GM19240 (cell line): ENCODE results near the gene ZNF385D.

Experiments
- DNase-seq: peaks from one replicate; pipeline ENCODE4 v3.0.0; 2011; ENCODE audit warnings: low spot score; ENCODE audit not compliant: insufficient read length

Gene ZNF385D

GRCh38 chr3:21613372-21614070, 137.5 kb downstream of the ZNF385D start:
- DNase-seq: no peak

DNA sequence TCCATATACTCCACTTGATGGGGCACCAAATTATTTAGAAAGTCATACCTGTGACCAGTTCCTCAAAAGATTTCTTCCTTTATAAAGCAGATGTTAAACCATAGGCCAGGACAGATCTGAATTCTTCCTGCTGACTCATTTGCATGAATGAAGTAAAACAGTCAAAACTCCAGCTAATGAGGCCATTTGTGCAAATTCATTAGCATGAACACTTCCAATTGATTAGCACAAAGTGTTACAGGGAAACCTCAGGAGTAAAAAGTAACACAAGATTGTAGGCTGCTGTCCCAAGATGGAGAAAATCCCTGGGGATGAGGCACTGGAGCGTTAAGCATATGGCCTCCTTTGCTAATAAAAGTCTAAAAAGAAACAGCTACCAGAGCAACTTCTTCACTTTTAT, 149.8 kb downstream of the ZNF385D start:
- no peak for DNase-seq

DNA sequence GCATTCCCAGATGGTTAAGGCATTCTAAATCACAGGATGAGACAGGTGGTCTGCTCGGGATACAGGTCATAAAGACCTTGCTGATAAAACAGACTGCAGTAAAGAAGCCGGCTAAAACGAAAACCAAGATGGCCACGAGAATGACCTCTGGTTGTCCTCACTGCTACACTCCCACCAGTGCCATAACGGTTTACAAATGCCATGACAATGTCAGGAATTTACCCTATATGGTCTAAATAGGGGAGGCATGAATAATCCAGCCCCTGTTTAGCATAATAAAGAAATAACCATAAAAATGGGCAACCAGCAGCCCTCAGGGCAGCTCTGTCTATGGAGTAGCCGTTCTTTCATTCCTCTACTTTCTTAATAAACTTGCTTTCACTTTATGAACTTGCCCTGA, 151.1 kb downstream of the ZNF385D start:
- no peak for DNase-seq

DNA sequence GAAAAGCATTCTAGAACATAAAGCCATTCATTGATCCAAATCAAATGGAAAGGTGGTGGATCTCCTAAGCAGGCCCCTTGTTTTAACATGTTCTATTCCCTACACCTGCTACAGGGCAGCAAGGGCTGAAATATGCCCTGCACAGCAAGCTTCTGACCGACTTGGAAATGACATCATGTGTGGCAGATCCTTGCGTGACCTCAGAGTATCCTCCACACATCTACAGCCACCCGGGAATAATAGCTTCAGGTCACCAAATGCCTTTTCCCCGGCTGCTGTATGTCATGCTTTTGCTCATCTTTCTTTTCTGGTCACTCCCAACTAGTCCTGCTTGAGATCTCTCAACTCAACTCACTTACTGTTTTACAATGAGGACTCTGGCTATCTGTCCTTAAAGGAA, 158.2 kb downstream of the ZNF385D start:
- no peak for DNase-seq

DNA sequence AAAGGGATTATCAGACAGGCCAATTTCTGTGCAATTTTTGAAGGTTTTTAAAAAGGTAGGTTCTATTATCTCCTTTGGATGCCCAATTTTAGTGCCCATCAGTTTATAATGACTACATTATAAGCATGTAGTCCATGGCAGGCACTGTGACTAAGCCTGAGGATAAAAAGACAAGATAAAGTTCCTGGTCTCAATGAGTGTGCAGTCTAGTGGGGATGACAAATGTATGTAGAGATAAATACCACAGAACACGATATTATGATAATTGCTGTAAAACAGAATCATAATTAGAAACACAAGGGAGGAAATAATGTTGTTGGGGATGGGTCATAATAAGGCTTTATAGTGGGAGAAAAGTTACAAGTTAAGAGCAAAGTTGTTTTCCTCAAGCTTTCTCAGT, 163.1 kb downstream of the ZNF385D start:
- DNase-seq: no peak

GRCh38 chr3:21585216-21585740, 165.7 kb downstream of the ZNF385D start:
- DNase-seq: no peak

DNA sequence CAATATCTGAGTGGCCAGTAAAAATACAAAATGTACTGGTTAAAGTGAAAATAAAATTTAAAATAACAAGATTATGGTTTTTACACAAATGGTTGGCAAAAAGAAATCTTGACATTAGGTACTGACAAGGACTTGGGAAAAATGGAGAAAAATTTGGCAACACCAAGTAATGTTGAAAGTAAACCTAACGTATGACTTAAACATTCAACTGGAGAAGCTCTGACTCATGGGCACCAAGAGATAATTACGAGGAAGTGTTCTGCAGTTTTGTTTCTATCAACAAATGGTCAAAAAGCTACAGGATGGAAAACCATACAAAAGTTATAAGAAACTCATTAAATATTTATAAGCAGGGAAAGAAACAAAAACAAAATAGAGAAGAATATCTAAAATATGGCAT, 177.7 kb downstream of the ZNF385D start:
- DNase-seq: no peak

- no peak for DNase-seq
Observed at GRCh38 chr3:21564531-21564930, 186.5 kb downstream of the ZNF385D start.

DNA sequence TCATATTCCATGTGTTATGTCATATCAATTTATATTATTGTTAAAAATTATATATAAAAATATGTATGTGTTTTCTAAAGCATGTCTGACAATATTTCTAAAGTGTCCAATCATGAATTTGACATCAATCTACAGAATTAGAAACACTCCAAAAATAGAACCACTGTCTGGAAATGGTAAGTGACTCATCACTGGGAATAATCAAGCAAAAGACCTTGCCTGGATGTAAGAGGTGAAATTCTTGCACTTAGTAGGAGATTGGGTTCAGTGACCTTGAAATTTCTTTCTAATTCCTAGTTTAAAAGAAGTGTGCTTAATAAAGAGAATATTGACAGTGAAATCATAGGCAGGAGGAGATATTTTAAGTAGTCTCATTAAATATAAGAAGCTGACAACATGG, 188.8 kb downstream of the ZNF385D start:
- no peak for DNase-seq

- no peak for DNase-seq
Observed at GRCh38 chr3:21561472-21561871, 189.5 kb downstream of the ZNF385D start.

DNA sequence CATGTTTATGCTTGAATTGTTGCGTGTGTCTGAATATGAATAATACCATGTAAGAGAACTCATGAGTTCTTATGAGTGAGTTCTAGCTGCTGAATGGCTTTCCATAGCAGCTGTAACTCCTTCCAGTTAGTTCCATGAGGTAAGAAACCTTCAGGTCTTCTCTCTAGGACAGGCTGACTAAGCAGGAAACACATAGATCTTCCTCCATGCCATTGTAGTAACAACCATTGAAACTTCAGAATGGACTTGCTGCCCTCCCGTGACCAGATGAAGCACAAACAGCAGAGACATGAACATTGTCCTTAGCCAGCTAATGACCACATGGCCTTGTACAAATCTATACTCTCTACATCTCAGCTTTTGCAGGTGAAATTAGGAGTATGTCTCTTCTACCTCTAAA, 200.0 kb downstream of the ZNF385D start:
- no peak for DNase-seq

GRCh38 chr3:21544076-21544462, 206.9 kb downstream of the ZNF385D start:
- DNase-seq: no peak

DNA sequence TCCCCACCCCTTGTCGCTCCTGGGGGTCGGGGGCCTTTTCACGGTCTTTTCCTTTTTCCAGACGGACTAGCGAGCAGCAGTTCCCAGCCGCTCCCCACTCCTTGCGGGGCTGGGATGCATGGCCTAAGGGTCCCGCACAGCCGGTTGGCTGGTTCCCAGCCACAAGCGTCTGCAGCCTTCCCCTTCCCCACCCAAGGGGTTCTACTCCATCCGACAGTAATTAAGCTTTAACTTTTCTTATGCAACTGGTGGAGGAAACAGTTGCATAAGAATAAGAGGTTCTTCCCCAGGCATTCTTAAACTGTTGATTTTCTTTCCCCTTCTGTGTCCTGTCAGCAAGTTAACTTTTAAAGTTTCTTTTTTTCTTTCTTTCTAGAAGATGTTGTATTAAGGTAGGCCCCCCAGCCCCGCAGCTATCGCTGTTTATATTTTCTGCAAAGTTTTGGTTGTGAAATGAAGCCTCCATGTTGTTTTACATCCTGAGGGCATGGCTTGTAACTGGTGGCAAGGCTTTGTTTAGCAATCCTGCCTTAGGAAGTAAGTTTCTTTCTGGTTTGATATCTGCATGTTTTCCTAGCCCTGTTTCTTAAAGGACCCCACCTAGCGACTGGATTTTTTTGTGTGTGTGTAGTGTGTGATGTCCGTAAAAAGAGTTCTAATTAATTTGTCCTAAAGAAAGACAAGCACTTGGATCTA, 207.5 kb downstream of the ZNF385D start:
- DNase-seq: no peak

- no peak for DNase-seq
Observed at GRCh38 chr3:21542656-21543379, 208.2 kb downstream of the ZNF385D start.

- no peak for DNase-seq
Observed at GRCh38 chr3:21540265-21540664, 210.7 kb downstream of the ZNF385D start.

DNA sequence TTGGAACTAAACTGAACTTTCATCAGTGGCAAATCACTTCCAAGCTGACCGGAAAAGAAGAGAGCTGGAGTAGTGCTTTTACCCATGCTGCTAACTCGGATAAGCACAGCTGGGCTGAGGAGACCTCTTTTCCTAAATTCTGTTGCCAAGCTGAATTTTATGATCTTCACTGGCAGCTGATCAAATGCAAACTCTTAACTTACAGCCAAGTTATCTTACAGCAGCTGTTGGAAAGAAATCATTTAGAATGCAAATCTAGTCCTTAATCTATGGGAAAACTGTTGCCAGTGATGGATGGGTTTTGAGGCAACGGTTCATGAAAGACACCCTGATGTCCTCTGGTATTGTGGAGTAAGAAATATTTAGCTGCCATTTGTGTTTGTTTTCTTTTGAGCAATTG, 216.5 kb downstream of the ZNF385D start:
- no peak for DNase-seq

DNA sequence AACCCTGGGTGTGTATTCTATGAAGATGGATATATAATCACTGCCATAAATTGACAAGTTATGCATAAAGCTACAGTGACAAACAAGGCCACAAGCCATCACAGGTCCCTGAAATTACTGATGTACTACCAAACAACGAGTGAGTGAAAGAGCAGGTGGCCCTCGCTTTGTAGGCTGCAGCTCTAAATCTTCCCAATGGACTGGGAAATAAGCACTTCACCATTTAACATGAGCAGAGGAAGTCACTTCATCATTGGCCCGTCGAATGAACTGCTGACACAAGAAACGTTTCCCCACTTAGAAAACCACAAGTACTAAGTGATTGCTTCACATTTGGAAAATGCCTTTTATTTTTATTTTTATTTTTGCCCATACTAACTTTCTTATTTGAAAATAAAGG, 218.0 kb downstream of the ZNF385D start:
- DNase-seq: no peak

DNA sequence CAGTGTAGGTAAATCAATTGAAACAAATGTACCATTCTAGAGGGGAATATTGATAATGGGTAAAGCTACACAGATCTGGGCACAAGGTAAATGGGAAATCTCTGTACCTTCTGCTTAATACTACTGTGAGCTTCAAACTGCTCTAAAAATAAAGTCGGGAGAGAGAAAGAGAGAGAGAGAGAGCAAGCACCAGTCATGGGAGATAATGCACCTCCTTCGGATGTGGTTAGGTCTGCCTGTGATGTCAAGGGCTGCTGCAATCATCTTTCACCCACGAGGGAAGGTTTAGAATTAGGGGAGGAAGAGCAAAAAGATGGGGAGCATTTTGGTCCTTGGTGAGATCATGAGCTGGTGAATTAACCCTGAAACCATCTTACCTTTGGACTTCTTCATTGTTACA, 219.1 kb downstream of the ZNF385D start:
- no peak for DNase-seq

GRCh38 chr3:21528291-21528995, 222.6 kb downstream of the ZNF385D start:
- DNase-seq: no peak

DNA sequence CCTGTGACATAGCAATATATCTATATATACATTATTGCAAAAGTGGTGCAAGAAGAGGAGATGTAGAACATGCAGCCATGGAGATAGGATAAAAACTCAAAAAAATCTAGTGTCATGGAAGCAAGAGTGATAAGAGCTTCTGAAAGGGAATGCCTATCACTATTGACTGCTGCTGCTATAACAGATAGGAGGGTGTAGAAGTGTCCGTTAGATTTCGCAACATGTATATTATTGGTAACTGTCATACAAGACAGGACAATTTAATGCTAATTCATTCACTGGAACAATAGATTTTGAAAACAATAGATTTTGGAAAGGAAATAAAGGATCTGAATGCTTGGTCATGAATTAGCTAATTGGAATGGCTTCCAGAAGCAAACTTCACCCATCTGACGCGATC, 224.5 kb downstream of the ZNF385D start:
- DNase-seq: no peak

GRCh38 chr3:21524133-21524532, 226.9 kb downstream of the ZNF385D start:
- DNase-seq: no peak
